GM23338 (cell line): ENCODE measurements around the gene SPANXD. TPM values are rescaled to one million over a fixed set of nuclear protein-coding genes. Genes with fewer than 3 reads are reported as not detected.

Source experiments
- ATAC-seq: fragments of 200-7000 bp; cut with Tn5 transposase; 3 replicates; pipeline ENCODE4 v1.9.1; 2020
- DNase-seq: peaks from one replicate; pipeline ENCODE4 v3.0.0-alpha.2; 2015; ENCODE audit warnings: low spot score
- H2AFZ ChIP-seq: fragments of 200-600 bp; sonication (generic); 2 replicates; pipeline ENCODE4 v1.8.0; 2016; ENCODE audit warnings: antibody characterized with exemption, mild to moderate bottlenecking, moderate library complexity
- H3F3A ChIP-seq: fragments of 200-600 bp; sonication (generic); replicated peaks from 2 replicates; pipeline ENCODE4 v1.8.0; 2017; ENCODE audit warnings: antibody characterized with exemption, mixed run types, low read depth
- H3K27ac ChIP-seq: fragments of 200-600 bp; sonication (generic); 2 replicates; pipeline ENCODE4 v1.6.1; 2016; ENCODE audit warnings: low read depth
- H3K27me3 ChIP-seq: fragments of 200-600 bp; sonication (generic); 2 replicates; pipeline ENCODE4 v1.8.0; 2016; ENCODE audit warnings: mild to moderate bottlenecking, mixed run types, moderate library complexity; ENCODE audit not compliant: insufficient read depth
- H3K36me3 ChIP-seq: fragments of 200-600 bp; sonication (generic); 2 replicates; pipeline ENCODE4 v1.8.0; 2016; ENCODE audit warnings: mild to moderate bottlenecking; ENCODE audit not compliant: insufficient read depth
- H3K4me1 ChIP-seq: fragments of 200-600 bp; sonication (generic); 2 replicates; pipeline ENCODE4 v1.8.0; 2016; ENCODE audit warnings: mild to moderate bottlenecking, moderate library complexity; ENCODE audit not compliant: insufficient read depth
- H3K4me2 ChIP-seq: fragments of 200-600 bp; sonication (generic); 2 replicates; pipeline ENCODE4 v1.7.1; 2017; ENCODE audit warnings: mixed run types
- H3K4me3 ChIP-seq: fragments of 200-600 bp; sonication (generic); 2 replicates; pipeline ENCODE4 v1.6.1; 2016; ENCODE audit warnings: mixed run types
- H3K79me2 ChIP-seq: fragments of 200-600 bp; sonication (generic); replicated peaks from 2 replicates; pipeline ENCODE4 v1.8.0; 2017; ENCODE audit warnings: mild to moderate bottlenecking; ENCODE audit not compliant: insufficient read depth
- H3K9me2 ChIP-seq: fragments of 200-600 bp; sonication (generic); 2 replicates; pipeline ENCODE4 v1.8.0; 2017; ENCODE audit not compliant: insufficient read depth
- H4K20me1 ChIP-seq: fragments of 200-600 bp; sonication (generic); replicated peaks from 2 replicates; pipeline ENCODE4 v1.8.0; 2017; ENCODE audit warnings: mild to moderate bottlenecking; ENCODE audit not compliant: insufficient read depth
- H3K27ac Mint-ChIP-seq: 2 replicates; pipeline ENCODE4 v1.8.0; 2020; ENCODE audit warnings: inconsistent platforms, mild to moderate bottlenecking, moderate library complexity, mixed read lengths
- H3K27me3 Mint-ChIP-seq: 3 replicates; pipeline ENCODE4 v1.8.0; 2022; ENCODE audit warnings: low read depth, mild to moderate bottlenecking, moderate library complexity, mixed read lengths, inconsistent platforms; ENCODE audit not compliant: insufficient read depth, poor library complexity
- H3K36me3 Mint-ChIP-seq: 3 replicates; pipeline ENCODE4 v1.8.0; 2021; ENCODE audit warnings: low read depth, mild to moderate bottlenecking, inconsistent platforms, moderate library complexity, mixed read lengths
- H3K4me1 Mint-ChIP-seq: 3 replicates; pipeline ENCODE4 v1.8.0; 2020; ENCODE audit warnings: mild to moderate bottlenecking, inconsistent platforms, mixed read lengths
- H3K4me3 Mint-ChIP-seq: 3 replicates; pipeline ENCODE4 v1.8.0; 2021; ENCODE audit warnings: moderate library complexity, mild to moderate bottlenecking, inconsistent platforms, mixed read lengths
- H3K9me3 Mint-ChIP-seq: 3 replicates; pipeline ENCODE4 v1.8.0; 2020; ENCODE audit warnings: moderate library complexity, mild to moderate bottlenecking, inconsistent platforms, mixed read lengths
- CREB1 ChIP-seq: fragments of 250-450 bp; sonication (Bioruptor Pico); IDR thresholded peaks from 2 replicates; pipeline ENCODE4 v1.5.0; 2020; ENCODE audit warnings: low read depth, mild to moderate bottlenecking, moderate library complexity
- EZH2 ChIP-seq: fragments of 200-600 bp; sonication (generic); IDR thresholded peaks from one replicate; pipeline ENCODE4 v1.8.0; 2017; ENCODE audit warnings: antibody characterized with exemption, mild to moderate bottlenecking, low read depth; ENCODE audit not compliant: unreplicated experiment
- EZH2phosphoT487 ChIP-seq: fragments of 200-600 bp; sonication (generic); IDR thresholded peaks from one replicate; pipeline ENCODE4 v1.8.1; 2018; ENCODE audit warnings: antibody characterized with exemption; ENCODE audit not compliant: unreplicated experiment
- JUNB ChIP-seq: IDR thresholded peaks from one replicate; pipeline ENCODE4 v1.6.1; 2016; ENCODE audit warnings: antibody characterized with exemption; ENCODE audit not compliant: unreplicated experiment
- NANOG ChIP-seq: IDR thresholded peaks from 2 replicates; pipeline ENCODE4 v1.6.1; 2016; ENCODE audit warnings: antibody characterized with exemption, borderline replicate concordance
- STAT1 ChIP-seq: IDR thresholded peaks from one replicate; pipeline ENCODE4 v1.6.1; 2016; ENCODE audit warnings: antibody characterized with exemption; ENCODE audit not compliant: unreplicated experiment
- ZNF331 ChIP-seq: fragments of 250-450 bp; sonication (Bioruptor Pico); IDR thresholded peaks from 2 replicates; pipeline ENCODE4 v1.5.0; 2020; ENCODE audit warnings: low read depth, mild to moderate bottlenecking, moderate library complexity
- polyA plus RNA-seq: library from polyadenylated mRNA; unstranded; fragments of >200 nt; fragmentation: Nextera tagmentation; extraction: Ambion mirVana; gene quantifications from 2 replicates; pipeline ENCODE4 v1.2.1, GENCODE V29; 2016
- total RNA-seq: library from RNA; depleted of rRNA; stranded (reverse); fragments of >200 nt; shearing (Covaris generic); gene quantifications from 2 replicates; pipeline ENCODE4 v1.2.3, GENCODE V29; 2014
- TF ChIP-seq, protein P1 (sequence below): IDR thresholded peaks from one replicate; pipeline ENCODE4 v1.6.1; 2018; ENCODE audit warnings: antibody characterized with exemption; ENCODE audit not compliant: unreplicated experiment
- TF ChIP-seq, protein P2 (sequence below): IDR thresholded peaks from 2 replicates; pipeline ENCODE4 v1.6.1; 2016; ENCODE audit warnings: antibody characterized with exemption
- TF ChIP-seq, protein P3 (sequence below): fragments of 250-450 bp; sonication (Bioruptor Pico); IDR thresholded peaks from 2 replicates; pipeline ENCODE4 v1.5.0; 2020; ENCODE audit warnings: mild to moderate bottlenecking, moderate library complexity
- TF ChIP-seq, protein P4 (sequence below), 2 experiments: fragments of 200-600 bp in 1 of 2; sonication (generic) in 1 of 2; conservative IDR thresholded peaks; 2 replicates each; pipeline versions ENCODE4 v1.5.1 to v1.6.1; 2016 to 2017; ENCODE audit warnings: antibody characterized with exemption in 2 of 2, low read depth in 2 of 2, mild to moderate bottlenecking in 2 of 2, moderate library complexity in 1 of 2

Gene SPANXD
- total and polyA plus RNA-seq, 2 experiments from 2014 or later: not detected

DNA sequence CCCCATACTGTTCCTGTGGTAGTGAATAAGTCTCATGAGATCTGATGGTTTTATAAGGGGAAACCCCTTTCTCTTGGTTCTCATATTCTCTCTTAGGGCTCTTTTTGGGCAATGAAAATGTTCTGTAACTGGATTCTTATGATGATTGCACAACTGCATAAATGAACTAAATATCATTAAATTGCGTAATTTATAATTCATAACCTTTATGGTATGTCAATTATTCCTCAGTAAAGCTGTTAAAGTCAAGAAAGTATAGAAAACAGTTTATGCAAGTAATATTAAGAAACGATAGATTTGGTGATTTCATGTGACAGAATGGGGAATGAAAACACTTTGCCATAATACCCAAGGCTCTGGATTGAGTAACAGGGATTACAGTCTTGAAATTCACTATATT, 33.5 kb upstream of the SPANXD start:
- no peak for DNase-seq
- TF ChIP-seq, protein P1, sequence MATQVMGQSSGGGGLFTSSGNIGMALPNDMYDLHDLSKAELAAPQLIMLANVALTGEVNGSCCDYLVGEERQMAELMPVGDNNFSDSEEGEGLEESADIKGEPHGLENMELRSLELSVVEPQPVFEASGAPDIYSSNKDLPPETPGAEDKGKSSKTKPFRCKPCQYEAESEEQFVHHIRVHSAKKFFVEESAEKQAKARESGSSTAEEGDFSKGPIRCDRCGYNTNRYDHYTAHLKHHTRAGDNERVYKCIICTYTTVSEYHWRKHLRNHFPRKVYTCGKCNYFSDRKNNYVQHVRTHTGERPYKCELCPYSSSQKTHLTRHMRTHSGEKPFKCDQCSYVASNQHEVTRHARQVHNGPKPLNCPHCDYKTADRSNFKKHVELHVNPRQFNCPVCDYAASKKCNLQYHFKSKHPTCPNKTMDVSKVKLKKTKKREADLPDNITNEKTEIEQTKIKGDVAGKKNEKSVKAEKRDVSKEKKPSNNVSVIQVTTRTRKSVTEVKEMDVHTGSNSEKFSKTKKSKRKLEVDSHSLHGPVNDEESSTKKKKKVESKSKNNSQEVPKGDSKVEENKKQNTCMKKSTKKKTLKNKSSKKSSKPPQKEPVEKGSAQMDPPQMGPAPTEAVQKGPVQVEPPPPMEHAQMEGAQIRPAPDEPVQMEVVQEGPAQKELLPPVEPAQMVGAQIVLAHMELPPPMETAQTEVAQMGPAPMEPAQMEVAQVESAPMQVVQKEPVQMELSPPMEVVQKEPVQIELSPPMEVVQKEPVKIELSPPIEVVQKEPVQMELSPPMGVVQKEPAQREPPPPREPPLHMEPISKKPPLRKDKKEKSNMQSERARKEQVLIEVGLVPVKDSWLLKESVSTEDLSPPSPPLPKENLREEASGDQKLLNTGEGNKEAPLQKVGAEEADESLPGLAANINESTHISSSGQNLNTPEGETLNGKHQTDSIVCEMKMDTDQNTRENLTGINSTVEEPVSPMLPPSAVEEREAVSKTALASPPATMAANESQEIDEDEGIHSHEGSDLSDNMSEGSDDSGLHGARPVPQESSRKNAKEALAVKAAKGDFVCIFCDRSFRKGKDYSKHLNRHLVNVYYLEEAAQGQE: no peak
- TF ChIP-seq ZNF331 (CRISPR knock-in tag): no peak
- TF ChIP-seq STAT1: no peak
- TF ChIP-seq, protein P2, sequence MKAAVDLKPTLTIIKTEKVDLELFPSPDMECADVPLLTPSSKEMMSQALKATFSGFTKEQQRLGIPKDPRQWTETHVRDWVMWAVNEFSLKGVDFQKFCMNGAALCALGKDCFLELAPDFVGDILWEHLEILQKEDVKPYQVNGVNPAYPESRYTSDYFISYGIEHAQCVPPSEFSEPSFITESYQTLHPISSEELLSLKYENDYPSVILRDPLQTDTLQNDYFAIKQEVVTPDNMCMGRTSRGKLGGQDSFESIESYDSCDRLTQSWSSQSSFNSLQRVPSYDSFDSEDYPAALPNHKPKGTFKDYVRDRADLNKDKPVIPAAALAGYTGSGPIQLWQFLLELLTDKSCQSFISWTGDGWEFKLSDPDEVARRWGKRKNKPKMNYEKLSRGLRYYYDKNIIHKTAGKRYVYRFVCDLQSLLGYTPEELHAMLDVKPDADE: no peak
- no peak for TF ChIP-seq EZH2phosphoT487
- TF ChIP-seq EZH2: no peak
- TF ChIP-seq, protein P3, sequence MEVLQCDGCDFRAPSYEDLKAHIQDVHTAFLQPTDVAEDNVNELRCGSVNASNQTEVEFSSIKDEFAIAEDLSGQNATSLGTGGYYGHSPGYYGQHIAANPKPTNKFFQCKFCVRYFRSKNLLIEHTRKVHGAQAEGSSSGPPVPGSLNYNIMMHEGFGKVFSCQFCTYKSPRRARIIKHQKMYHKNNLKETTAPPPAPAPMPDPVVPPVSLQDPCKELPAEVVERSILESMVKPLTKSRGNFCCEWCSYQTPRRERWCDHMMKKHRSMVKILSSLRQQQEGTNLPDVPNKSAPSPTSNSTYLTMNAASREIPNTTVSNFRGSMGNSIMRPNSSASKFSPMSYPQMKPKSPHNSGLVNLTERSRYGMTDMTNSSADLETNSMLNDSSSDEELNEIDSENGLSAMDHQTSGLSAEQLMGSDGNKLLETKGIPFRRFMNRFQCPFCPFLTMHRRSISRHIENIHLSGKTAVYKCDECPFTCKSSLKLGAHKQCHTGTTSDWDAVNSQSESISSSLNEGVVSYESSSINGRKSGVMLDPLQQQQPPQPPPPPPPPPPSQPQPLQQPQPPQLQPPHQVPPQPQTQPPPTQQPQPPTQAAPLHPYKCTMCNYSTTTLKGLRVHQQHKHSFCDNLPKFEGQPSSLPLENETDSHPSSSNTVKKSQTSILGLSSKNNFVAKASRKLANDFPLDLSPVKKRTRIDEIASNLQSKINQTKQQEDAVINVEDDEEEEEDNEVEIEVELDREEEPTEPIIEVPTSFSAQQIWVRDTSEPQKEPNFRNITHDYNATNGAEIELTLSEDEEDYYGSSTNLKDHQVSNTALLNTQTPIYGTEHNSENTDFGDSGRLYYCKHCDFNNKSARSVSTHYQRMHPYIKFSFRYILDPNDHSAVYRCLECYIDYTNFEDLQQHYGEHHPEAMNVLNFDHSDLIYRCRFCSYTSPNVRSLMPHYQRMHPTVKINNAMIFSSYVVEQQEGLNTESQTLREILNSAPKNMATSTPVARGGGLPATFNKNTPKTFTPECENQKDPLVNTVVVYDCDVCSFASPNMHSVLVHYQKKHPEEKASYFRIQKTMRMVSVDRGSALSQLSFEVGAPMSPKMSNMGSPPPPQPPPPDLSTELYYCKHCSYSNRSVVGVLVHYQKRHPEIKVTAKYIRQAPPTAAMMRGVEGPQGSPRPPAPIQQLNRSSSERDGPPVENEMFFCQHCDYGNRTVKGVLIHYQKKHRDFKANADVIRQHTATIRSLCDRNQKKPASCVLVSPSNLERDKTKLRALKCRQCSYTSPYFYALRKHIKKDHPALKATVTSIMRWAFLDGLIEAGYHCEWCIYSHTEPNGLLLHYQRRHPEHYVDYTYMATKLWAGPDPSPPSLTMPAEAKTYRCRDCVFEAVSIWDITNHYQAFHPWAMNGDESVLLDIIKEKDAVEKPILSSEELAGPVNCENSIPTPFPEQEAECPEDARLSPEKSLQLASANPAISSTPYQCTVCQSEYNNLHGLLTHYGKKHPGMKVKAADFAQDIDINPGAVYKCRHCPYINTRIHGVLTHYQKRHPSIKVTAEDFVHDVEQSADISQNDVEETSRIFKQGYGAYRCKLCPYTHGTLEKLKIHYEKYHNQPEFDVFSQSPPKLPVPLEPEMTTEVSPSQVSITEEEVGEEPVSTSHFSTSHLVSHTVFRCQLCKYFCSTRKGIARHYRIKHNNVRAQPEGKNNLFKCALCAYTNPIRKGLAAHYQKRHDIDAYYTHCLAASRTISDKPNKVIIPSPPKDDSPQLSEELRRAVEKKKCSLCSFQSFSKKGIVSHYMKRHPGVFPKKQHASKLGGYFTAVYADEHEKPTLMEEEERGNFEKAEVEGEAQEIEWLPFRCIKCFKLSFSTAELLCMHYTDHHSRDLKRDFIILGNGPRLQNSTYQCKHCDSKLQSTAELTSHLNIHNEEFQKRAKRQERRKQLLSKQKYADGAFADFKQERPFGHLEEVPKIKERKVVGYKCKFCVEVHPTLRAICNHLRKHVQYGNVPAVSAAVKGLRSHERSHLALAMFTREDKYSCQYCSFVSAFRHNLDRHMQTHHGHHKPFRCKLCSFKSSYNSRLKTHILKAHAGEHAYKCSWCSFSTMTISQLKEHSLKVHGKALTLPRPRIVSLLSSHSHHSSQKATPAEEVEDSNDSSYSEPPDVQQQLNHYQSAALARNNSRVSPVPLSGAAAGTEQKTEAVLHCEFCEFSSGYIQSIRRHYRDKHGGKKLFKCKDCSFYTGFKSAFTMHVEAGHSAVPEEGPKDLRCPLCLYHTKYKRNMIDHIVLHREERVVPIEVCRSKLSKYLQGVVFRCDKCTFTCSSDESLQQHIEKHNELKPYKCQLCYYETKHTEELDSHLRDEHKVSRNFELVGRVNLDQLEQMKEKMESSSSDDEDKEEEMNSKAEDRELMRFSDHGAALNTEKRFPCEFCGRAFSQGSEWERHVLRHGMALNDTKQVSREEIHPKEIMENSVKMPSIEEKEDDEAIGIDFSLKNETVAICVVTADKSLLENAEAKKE (CRISPR knock-in tag): no peak
- no peak for TF ChIP-seq CREB1 (CRISPR knock-in tag)
- no peak for TF ChIP-seq NANOG
- TF ChIP-seq, protein P4, sequence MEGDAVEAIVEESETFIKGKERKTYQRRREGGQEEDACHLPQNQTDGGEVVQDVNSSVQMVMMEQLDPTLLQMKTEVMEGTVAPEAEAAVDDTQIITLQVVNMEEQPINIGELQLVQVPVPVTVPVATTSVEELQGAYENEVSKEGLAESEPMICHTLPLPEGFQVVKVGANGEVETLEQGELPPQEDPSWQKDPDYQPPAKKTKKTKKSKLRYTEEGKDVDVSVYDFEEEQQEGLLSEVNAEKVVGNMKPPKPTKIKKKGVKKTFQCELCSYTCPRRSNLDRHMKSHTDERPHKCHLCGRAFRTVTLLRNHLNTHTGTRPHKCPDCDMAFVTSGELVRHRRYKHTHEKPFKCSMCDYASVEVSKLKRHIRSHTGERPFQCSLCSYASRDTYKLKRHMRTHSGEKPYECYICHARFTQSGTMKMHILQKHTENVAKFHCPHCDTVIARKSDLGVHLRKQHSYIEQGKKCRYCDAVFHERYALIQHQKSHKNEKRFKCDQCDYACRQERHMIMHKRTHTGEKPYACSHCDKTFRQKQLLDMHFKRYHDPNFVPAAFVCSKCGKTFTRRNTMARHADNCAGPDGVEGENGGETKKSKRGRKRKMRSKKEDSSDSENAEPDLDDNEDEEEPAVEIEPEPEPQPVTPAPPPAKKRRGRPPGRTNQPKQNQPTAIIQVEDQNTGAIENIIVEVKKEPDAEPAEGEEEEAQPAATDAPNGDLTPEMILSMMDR (conservative IDR thresholded peaks at IDR 0.05; ENCODE audit: low read depth in 2 of 2): no peak
- TF ChIP-seq JUNB: no peak
- Histone ChIP-seq H3K27me3 (no peaks in the 10 kb centered on the region), H3F3A (no peaks in the 10 kb centered on the region), H4K20me1 (no peaks in the 10 kb centered on the region), H3K27ac (no peak overlapping the region), H3K4me3 (no peak overlapping the region), H3K4me1 (no peaks in the 10 kb centered on the region), H3K4me2 (no peak overlapping the region), H3K79me2 (no peaks in the 10 kb centered on the region), H3K36me3 (no peaks in the 10 kb centered on the region), H2AFZ (no peak overlapping the region), H3K9me2 (no peaks in the 10 kb centered on the region)
- Mint-ChIP-seq H3K4me3 (no peak overlapping the region), H3K27ac (no peak overlapping the region), H3K4me1 (no peaks in the 10 kb centered on the region), H3K9me3 (no peaks in the 10 kb centered on the region), H3K27me3 (no peaks in the 10 kb centered on the region), H3K36me3 (no peaks in the 10 kb centered on the region)
- no peak for ATAC-seq
